ENCODE data around the gene KIRREL3. TPM values are rescaled to one million over a fixed set of nuclear protein-coding genes. Genes with fewer than 3 reads are reported as not detected.
A peak's percentile ranks its signal among the peaks of the same experiment; 100 is the strongest.
"Not testable (repeated sequence)": the region's sequence is repeated elsewhere in the genome, so short reads cannot be mapped to it uniquely, and the experiment has no call there.

The KIRREL3 gene
- total RNA-seq, 1 experiment from 2014 or later, result not detected

GRCh38 chr11:126400479-126400878 lies 600.1 kb downstream of the KIRREL3 start:
- no peak for DNase-seq (ENCODE audit: low read depth, low spot score)
- in situ Hi-C loops (cut with HindIII; ENCODE audit: low pct_unique_long_range_greater_than_20kb, low sequenced_read_pairs), result no loop called here

GRCh38 chr11:126400019-126400418 lies 600.6 kb downstream of the KIRREL3 start:
- in situ Hi-C loops (cut with HindIII; ENCODE audit: low pct_unique_long_range_greater_than_20kb, low sequenced_read_pairs), result no loop called here
- no peak for DNase-seq (ENCODE audit: low read depth, low spot score)

DNA sequence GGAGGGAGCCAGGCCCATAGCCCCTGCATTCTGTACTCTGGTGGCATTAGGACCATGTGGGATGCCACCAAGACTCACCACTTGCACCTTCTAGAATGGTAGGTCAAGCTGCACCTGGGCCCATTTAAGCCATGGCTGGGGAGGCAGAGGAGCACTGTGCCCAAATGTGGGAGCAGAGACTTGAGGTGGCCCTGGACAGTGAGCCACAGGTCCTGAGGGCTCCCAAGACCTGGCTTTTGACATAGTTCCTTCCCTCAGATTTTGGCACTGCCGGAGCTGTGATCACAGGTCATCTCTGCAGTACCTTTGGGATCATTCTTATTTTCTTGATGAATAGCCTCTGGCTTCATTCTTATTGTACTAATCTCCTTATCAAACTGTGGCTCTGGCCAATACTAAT lies 601.8 kb downstream of the KIRREL3 start:
- in situ Hi-C loops (cut with HindIII; ENCODE audit: low pct_unique_long_range_greater_than_20kb, low sequenced_read_pairs), result no loop called here
- no peak for DNase-seq (ENCODE audit: low read depth, low spot score)

GRCh38 chr11:126398296-126398695 lies 602.3 kb downstream of the KIRREL3 start:
- no peak for DNase-seq (ENCODE audit: low read depth, low spot score)
- in situ Hi-C loops (cut with HindIII; ENCODE audit: low pct_unique_long_range_greater_than_20kb, low sequenced_read_pairs), result no loop called here

DNA sequence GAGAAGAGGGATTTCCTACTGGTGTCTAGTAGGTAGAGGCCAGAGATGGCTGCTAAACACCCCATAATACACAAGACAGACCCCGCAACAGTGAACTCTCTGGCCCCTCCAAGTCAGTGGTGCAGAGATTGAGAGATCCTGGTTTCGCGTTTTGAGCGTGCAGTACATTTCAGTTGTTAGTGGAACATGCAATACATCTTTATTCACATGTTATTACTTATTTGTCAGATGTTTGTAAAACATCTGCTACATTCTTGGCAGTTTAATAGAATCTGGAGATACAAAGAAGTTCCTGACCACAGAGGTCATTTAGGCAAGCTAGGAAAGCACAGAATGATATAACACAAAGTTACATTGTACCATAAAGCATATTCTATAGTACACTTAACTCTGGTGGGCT lies 603.6 kb downstream of the KIRREL3 start:
- no peak for DNase-seq (ENCODE audit: low read depth, low spot score)
- in situ Hi-C loops (cut with HindIII; ENCODE audit: low pct_unique_long_range_greater_than_20kb, low sequenced_read_pairs), result no loop called here

- in situ Hi-C loops (cut with HindIII; ENCODE audit: low pct_unique_long_range_greater_than_20kb, low sequenced_read_pairs); DNase-seq (ENCODE audit: low read depth, low spot score): not testable (repeated sequence)
Observed at GRCh38 chr11:126396266-126396665, 604.3 kb downstream of the KIRREL3 start.

GRCh38 chr11:126395784-126396183 lies 604.8 kb downstream of the KIRREL3 start:
- in situ Hi-C loops (cut with HindIII; ENCODE audit: low pct_unique_long_range_greater_than_20kb, low sequenced_read_pairs); DNase-seq (ENCODE audit: low read depth, low spot score): not testable (repeated sequence)

GRCh38 chr11:126394634-126395072 lies 605.9 kb downstream of the KIRREL3 start:
- peak; percentile 92 for DNase-seq (ENCODE audit: low read depth, low spot score)
- in situ Hi-C loops (cut with HindIII; ENCODE audit: low pct_unique_long_range_greater_than_20kb, low sequenced_read_pairs), result not testable (repeated sequence)

DNA sequence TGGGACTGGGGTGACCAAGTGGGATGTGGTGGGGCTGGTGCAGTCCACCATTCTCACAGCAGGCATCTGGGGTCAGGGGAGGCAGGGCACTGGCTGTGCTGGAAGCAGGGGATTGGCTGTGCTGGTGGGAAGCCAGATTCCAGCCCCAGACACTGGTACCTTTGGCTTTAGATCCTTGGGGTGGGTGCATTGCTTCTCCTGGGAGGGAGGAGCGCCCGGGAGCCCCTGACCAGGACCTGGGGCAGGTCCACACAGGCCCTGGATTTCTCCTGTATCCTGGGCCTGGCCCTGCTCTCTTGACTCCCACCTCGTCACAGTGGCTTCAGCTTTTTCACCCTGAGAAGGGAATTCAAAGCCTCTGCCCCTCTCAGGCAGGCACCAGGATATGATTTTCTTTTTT lies 606.5 kb downstream of the KIRREL3 start:
- in situ Hi-C loops (cut with HindIII; ENCODE audit: low pct_unique_long_range_greater_than_20kb, low sequenced_read_pairs), result no loop called here
- DNase-seq (ENCODE audit: low read depth, low spot score), result peak; percentile 16

DNA sequence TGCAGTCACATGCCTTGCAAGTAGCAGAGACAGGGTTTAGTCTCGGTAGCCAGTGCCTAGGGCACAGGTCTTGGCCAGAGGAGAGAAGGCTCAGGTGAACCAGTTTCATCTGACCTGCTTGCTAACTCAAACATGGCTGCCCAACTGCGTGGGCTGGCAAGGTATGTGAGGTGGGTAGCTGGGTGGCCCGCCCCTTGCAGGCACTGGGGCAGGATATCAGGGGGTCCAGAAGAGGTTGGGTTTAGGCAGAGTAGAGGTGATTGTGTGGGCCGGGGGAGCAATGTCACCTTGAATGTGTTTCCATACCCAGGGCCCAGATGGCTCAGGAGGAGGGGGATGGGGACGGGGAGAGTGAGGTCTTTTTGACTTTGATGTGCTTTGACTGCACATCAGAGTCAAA lies 607.4 kb downstream of the KIRREL3 start:
- in situ Hi-C loops (cut with HindIII; ENCODE audit: low pct_unique_long_range_greater_than_20kb, low sequenced_read_pairs), result no loop called here
- no peak for DNase-seq (ENCODE audit: low read depth, low spot score)

- in situ Hi-C loops (cut with HindIII; ENCODE audit: low pct_unique_long_range_greater_than_20kb, low sequenced_read_pairs), result no loop called here
- DNase-seq (ENCODE audit: low read depth, low spot score), result no peak
Observed at GRCh38 chr11:126392633-126393013, 607.9 kb downstream of the KIRREL3 start.

- DNase-seq (ENCODE audit: low read depth, low spot score), result peak; percentile 74
- in situ Hi-C loops (cut with HindIII; ENCODE audit: low pct_unique_long_range_greater_than_20kb, low sequenced_read_pairs), result no loop called here
Observed at GRCh38 chr11:126391970-126392632, 608.5 kb downstream of the KIRREL3 start.

GRCh38 chr11:126391286-126391954 lies 609.1 kb downstream of the KIRREL3 start:
- no peak for DNase-seq (ENCODE audit: low read depth, low spot score)
- in situ Hi-C loops (cut with HindIII; ENCODE audit: low pct_unique_long_range_greater_than_20kb, low sequenced_read_pairs), result no loop called here

- DNase-seq (ENCODE audit: low read depth, low spot score), result peak; percentile 72
- in situ Hi-C loops (cut with HindIII; ENCODE audit: low pct_unique_long_range_greater_than_20kb, low sequenced_read_pairs), result no loop called here
Observed at GRCh38 chr11:126390272-126390867, 610.2 kb downstream of the KIRREL3 start.

DNA sequence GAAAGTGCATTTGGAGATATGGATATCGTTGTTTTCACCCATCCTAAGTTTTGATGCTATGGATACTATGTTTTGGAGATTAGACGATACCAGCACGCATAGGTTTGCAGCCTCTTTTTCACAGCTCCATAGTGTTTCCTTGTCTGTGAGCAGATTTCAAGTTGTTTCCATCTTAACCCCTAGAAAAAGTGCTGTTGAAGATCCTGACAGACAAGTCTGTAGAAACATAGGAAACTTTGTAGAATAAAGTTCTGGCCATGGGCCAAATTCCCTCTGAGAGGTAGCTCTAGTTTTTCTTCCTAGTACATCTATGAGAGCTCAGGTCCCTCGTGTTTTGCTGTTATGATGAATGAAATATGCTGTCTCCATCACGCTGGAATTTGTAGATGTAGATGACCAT lies 612.7 kb downstream of the KIRREL3 start:
- DNase-seq (ENCODE audit: low read depth, low spot score), result no peak
- in situ Hi-C loops (cut with HindIII; ENCODE audit: low pct_unique_long_range_greater_than_20kb, low sequenced_read_pairs), result no loop called here

DNA sequence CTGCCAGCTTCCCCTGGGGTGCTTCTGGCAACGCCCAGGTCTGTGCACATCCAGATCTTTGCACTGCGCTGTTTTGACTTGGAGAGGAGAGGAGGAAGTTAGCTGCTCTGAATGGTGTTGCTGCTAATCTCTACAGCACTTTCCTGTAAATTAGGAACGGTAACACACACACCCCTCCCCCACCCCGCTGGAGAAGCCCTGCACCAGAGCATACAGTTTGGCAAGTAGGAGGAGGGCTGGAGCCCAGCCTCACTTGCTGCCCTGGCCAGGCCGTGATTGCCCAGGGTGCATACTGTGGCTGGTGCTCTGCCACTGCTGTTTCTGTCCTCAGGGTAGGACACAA lies 613.9 kb downstream of the KIRREL3 start:
- in situ Hi-C loops (cut with HindIII; ENCODE audit: low pct_unique_long_range_greater_than_20kb, low sequenced_read_pairs), result not testable (repeated sequence)

GRCh38 chr11:126385991-126386728 lies 614.4 kb downstream of the KIRREL3 start:
- no peak for DNase-seq (ENCODE audit: low read depth, low spot score)
- in situ Hi-C loops (cut with HindIII; ENCODE audit: low pct_unique_long_range_greater_than_20kb, low sequenced_read_pairs), result no loop called here

More for the DNA sequence above, 613.9 kb downstream of the KIRREL3 start:
- DNase-seq (ENCODE audit: low read depth, low spot score), result not testable (repeated sequence)

DNA sequence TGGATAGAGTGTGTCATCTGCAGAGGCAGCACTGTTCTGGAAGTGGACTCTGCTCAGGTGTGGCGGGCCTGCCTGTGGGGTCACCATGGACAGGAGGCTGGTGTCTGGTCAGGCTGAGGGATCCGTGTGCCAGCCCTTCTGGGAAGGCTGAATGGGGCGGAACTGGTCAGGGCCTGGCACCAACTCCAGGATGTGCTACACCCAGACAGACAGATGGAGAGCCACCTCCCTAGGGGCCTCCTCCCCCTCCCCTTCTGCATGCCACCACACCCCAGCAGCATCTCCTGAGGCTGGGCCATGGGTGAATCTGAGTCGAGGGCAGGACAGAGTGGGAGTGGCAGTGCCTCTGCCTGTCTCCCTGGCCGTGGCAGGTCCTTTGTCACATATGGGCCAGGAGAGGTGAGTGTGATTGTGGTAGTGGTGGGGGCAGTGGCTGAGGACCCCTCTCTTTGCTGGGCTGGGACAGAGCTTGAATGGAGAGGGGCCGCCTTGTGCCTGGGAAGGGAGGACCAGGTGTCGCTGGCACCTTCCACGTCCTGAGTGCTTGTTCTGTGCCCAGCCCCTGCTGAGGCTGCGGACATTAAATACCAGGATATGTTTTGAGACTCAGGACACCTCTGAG lies 616.0 kb downstream of the KIRREL3 start:
- no peak for DNase-seq (ENCODE audit: low read depth, low spot score)
- in situ Hi-C loops (cut with HindIII; ENCODE audit: low pct_unique_long_range_greater_than_20kb, low sequenced_read_pairs), result no loop called here
